H1 (cell line): ENCODE measurements around the gene CACNA1A. TPM values are rescaled to one million over a fixed set of nuclear protein-coding genes. Genes with fewer than 3 reads are reported as not detected.
A peak's percentile ranks its signal among the peaks of the same experiment; 100 is the strongest.

Source experiments
- CTCF ChIA-PET: fragments of 300-600 bp; sonication (Branson Sonifier 250); formaldehyde crosslinking; loops from one replicate; lab custom pipeline; 2021; ENCODE audit not compliant: partially characterized antibody; lab: Charles Lee
- POLR2A ChIA-PET: fragments of 300-600 bp; sonication (Branson Sonifier 250); formaldehyde crosslinking; loops from one replicate; lab custom pipeline; 2021; ENCODE audit warnings: inconsistent platforms; ENCODE audit not compliant: partially characterized antibody; lab: Charles Lee
- DNase-seq, 2 experiments: peaks; one replicate each; pipeline versions ENCODE4 v3.0.0 to v3.0.0-alpha.2; 2010 to 2022; ENCODE audit warnings: low spot score in 2 of 2, low read depth in 1 of 2, mixed read lengths in 1 of 2
- FAIRE-seq: peaks from 2 replicates; lab custom pipeline; 2011; peaks lifted over from hg19 to GRCh38; lab: Jason Lieb, UNC
- H2AFZ ChIP-seq: 2 replicates; pipeline ENCODE4 v1.8.1; 2012; ENCODE audit warnings: low read length, inconsistent platforms
- H2AK5ac ChIP-seq: 2 replicates; pipeline ENCODE4 v1.6.1; 2013; ENCODE audit warnings: low read depth, low read length
- H2BK120ac ChIP-seq: replicated peaks from 2 replicates; pipeline ENCODE3; 2013; ENCODE audit warnings: low read depth, low read length, inconsistent platforms
- H2BK12ac ChIP-seq: 2 replicates; pipeline ENCODE4 v1.6.1; 2013; ENCODE audit warnings: low read depth, low read length
- H2BK15ac ChIP-seq: 2 replicates; pipeline ENCODE4 v1.6.1; 2013; ENCODE audit warnings: low read length
- H2BK20ac ChIP-seq: 2 replicates; pipeline ENCODE4 v1.6.1; 2013; ENCODE audit warnings: low read length
- H2BK5ac ChIP-seq: 2 replicates; pipeline ENCODE4 v1.6.1; 2013; ENCODE audit warnings: low read depth, low read length
- H3K14ac ChIP-seq: 2 replicates; pipeline ENCODE4 v1.6.1; 2013; ENCODE audit warnings: inconsistent platforms; ENCODE audit not compliant: insufficient read length
- H3K18ac ChIP-seq: 2 replicates; pipeline ENCODE4 v1.6.1; 2013; ENCODE audit warnings: low read length; ENCODE audit errors: extremely low read depth
- H3K23ac ChIP-seq: 2 replicates; pipeline ENCODE4 v1.6.1; 2013; ENCODE audit warnings: inconsistent platforms; ENCODE audit not compliant: insufficient read length
- H3K23me2 ChIP-seq: 2 replicates; pipeline ENCODE4 v1.6.1; 2013; ENCODE audit warnings: low read depth, low read length
- H3K27ac ChIP-seq: 2 replicates; pipeline ENCODE4 v1.6.1; 2011; ENCODE audit warnings: low read depth, low read length, inconsistent platforms
- H3K27me3 ChIP-seq, 4 experiments: replicated peaks in 1 of 4; 1 replicate in 1 of 4; 2 replicates in 3 of 4; pipeline versions ENCODE4 v1.6.1 to v1.8.1; 2011 to 2013; ENCODE audit warnings: low read length in 3 of 4, mild to moderate bottlenecking in 3 of 4, inconsistent platforms in 2 of 4, mixed read lengths in 2 of 4, moderate library complexity in 1 of 4; ENCODE audit not compliant: control insufficient read depth in 3 of 4, insufficient read depth in 3 of 4; ENCODE audit errors: extremely low read depth in 1 of 4
- H3K36me3 ChIP-seq, 4 experiments: 2 replicates each; pipeline versions ENCODE4 v1.6.1 to v1.8.1; 2011 to 2013; ENCODE audit warnings: mild to moderate bottlenecking in 4 of 4, low read length in 3 of 4, moderate library complexity in 2 of 4, control low read depth in 1 of 4, inconsistent platforms in 1 of 4; ENCODE audit not compliant: insufficient read depth in 4 of 4, control insufficient read depth in 2 of 4
- H3K4ac ChIP-seq: replicated peaks from 2 replicates; pipeline ENCODE3; 2013; ENCODE audit warnings: low read length, low read depth, mixed read lengths, inconsistent platforms; ENCODE audit not compliant: insufficient read length
- H3K4me1 ChIP-seq, 4 experiments: replicated peaks in 1 of 4; 1 replicate in 1 of 4; 2 replicates in 3 of 4; pipeline versions ENCODE4 v1.6.1 to v1.8.1; 2011 to 2013; ENCODE audit warnings: low read length in 3 of 4, inconsistent platforms in 2 of 4, mixed read lengths in 1 of 4; ENCODE audit not compliant: insufficient read depth in 4 of 4, control insufficient read depth in 3 of 4
- H3K4me2 ChIP-seq, 2 experiments: 2 replicates each; pipeline versions ENCODE4 v1.6.1 to v1.8.1; 2011 to 2013; ENCODE audit warnings: low read depth in 2 of 2, low read length in 2 of 2, control low read depth in 1 of 2, inconsistent platforms in 1 of 2, mild to moderate bottlenecking in 1 of 2; ENCODE audit not compliant: insufficient read depth in 1 of 2
- H3K4me3 ChIP-seq, 4 experiments: fragments of 200-600, 300-600 bp in 1 of 4; sonication (generic), shearing (Covaris generic), sonication (Bioruptor Twin) in 1 of 4; 2 replicates each; pipeline versions ENCODE4 v1.5.1 to v1.8.1; 2011 to 2016; ENCODE audit warnings: low read length in 4 of 4, low read depth in 3 of 4, control low read depth in 2 of 4, inconsistent platforms in 2 of 4, mild to moderate bottlenecking in 2 of 4, mixed read lengths in 1 of 4, moderate library complexity in 1 of 4; ENCODE audit not compliant: insufficient read depth in 2 of 4; ENCODE audit errors: extremely low read depth in 1 of 4
- H3K56ac ChIP-seq: replicated peaks from 2 replicates; pipeline ENCODE3; 2013; ENCODE audit warnings: low read depth, mild to moderate bottlenecking, mixed read lengths, low read length, inconsistent platforms; ENCODE audit not compliant: insufficient read length
- H3K79me1 ChIP-seq: 2 replicates; pipeline ENCODE4 v1.6.1; 2013; ENCODE audit warnings: low read depth, low read length, control low read depth
- H3K79me2 ChIP-seq, 2 experiments: 2 replicates each; pipeline versions ENCODE4 v1.6.1 to v1.8.1; 2012 to 2013; ENCODE audit warnings: low read length in 2 of 2, mild to moderate bottlenecking in 2 of 2, inconsistent platforms in 1 of 2; ENCODE audit not compliant: insufficient read depth in 2 of 2, control insufficient read depth in 1 of 2
- H3K9ac ChIP-seq, 4 experiments: replicated peaks in 1 of 4; 1 replicate in 1 of 4; 2 replicates in 3 of 4; pipeline versions ENCODE4 v1.6.1 to v1.8.1; 2011 to 2013; ENCODE audit warnings: low read depth in 3 of 4, low read length in 3 of 4, control low read depth in 2 of 4, mild to moderate bottlenecking in 2 of 4, moderate library complexity in 2 of 4, inconsistent platforms in 1 of 4; ENCODE audit errors: extremely low read depth in 1 of 4
- H3K9me3 ChIP-seq, 2 experiments: 2 replicates each; pipeline versions ENCODE4 v1.6.1 to v1.8.1; 2012 to 2013; ENCODE audit warnings: mild to moderate bottlenecking in 2 of 2, moderate library complexity in 2 of 2, control low read depth in 1 of 2, inconsistent platforms in 1 of 2, low read depth in 1 of 2, low read length in 1 of 2, mixed read lengths in 1 of 2; ENCODE audit not compliant: insufficient read depth in 2 of 2
- H4K20me1 ChIP-seq, 2 experiments: replicated peaks in 1 of 2; 2 replicates each; pipeline versions ENCODE3 to v1.8.1; 2011 to 2013; ENCODE audit warnings: inconsistent platforms in 2 of 2, low read length in 2 of 2, mild to moderate bottlenecking in 1 of 2; ENCODE audit not compliant: insufficient read depth in 2 of 2, control insufficient read depth in 1 of 2
- H4K5ac ChIP-seq: 2 replicates; pipeline ENCODE4 v1.6.1; 2013; ENCODE audit warnings: low read length, low read depth, mixed read lengths, inconsistent platforms; ENCODE audit not compliant: insufficient read length
- H4K8ac ChIP-seq: 2 replicates; pipeline ENCODE4 v1.8.0; 2013; ENCODE audit warnings: mild to moderate bottlenecking, moderate library complexity, low read length, inconsistent platforms; ENCODE audit not compliant: insufficient read depth; ENCODE audit errors: extremely low read depth
- H4K91ac ChIP-seq: replicated peaks from 2 replicates; pipeline ENCODE3; 2013; ENCODE audit warnings: low read length, mixed read lengths, inconsistent platforms; ENCODE audit not compliant: insufficient read length
- CTCF ChIP-seq, 3 experiments: IDR thresholded peaks; 1 replicate in 2 of 3; 2 replicates in 1 of 3; pipeline versions ENCODE4 v1.5.1 to v1.6.1; 2011; ENCODE audit warnings: low read length in 3 of 3, mild to moderate bottlenecking in 3 of 3, inconsistent platforms in 2 of 3, low read depth in 1 of 3, moderate library complexity in 1 of 3; ENCODE audit not compliant: insufficient read depth in 1 of 3; ENCODE audit errors: control extremely low read depth in 1 of 3
- EZH2 ChIP-seq: fragments of 200-600 bp; sonication (generic); IDR thresholded peaks from 2 replicates; pipeline ENCODE4 v1.7.1; 2012; ENCODE audit warnings: low read depth, mild to moderate bottlenecking, moderate library complexity, low read length, inconsistent platforms; ENCODE audit not compliant: severe bottlenecking
- KDM5A ChIP-seq: fragments of 200-600 bp; IDR thresholded peaks from 2 replicates; pipeline ENCODE4 v1.7.1; 2012; ENCODE audit warnings: mild to moderate bottlenecking, low read length, inconsistent platforms, mixed read lengths
- MAFK ChIP-seq: IDR thresholded peaks from 2 replicates; pipeline ENCODE4 v1.6.1; 2012; ENCODE audit warnings: low read depth, mild to moderate bottlenecking, improper control_type of control experiment, low read length
- POLR2A ChIP-seq, 2 experiments: IDR thresholded peaks; 1 replicate in 1 of 2; 2 replicates in 1 of 2; pipeline ENCODE4 v1.6.1; 2011; ENCODE audit warnings: low read depth in 2 of 2, low read length in 2 of 2, mild to moderate bottlenecking in 2 of 2; ENCODE audit errors: control extremely low read depth in 1 of 2
- RFX5 ChIP-seq: IDR thresholded peaks from 2 replicates; pipeline ENCODE4 v1.6.1; 2011; ENCODE audit warnings: low read depth, low read length, improper control_type of control experiment, borderline replicate concordance
- RXRA ChIP-seq: IDR thresholded peaks from 2 replicates; pipeline ENCODE4 v1.6.1; 2011; ENCODE audit warnings: low read depth, mild to moderate bottlenecking, low read length, moderate library complexity; ENCODE audit not compliant: insufficient read depth
- TBP ChIP-seq: IDR thresholded peaks from 2 replicates; pipeline ENCODE4 v1.6.1; 2011; ENCODE audit warnings: low read depth, low read length, improper control_type of control experiment
- WGBS, 2 experiments: shearing (Covaris generic) in 1 of 2; methylation state at CpG; one replicate each; pipeline versions ENCODE4 v1.1.6 to v1.1.7; 2013 to 2015; ENCODE audit warnings: low lambda C conversion rate in 2 of 2, mixed read lengths in 2 of 2, inconsistent platforms in 1 of 2, low coverage in 1 of 2, missing lambda C conversion rate in 1 of 2; ENCODE audit not compliant: insufficient replicate concordance in 2 of 2, insufficient coverage in 1 of 2, insufficient read length in 1 of 2; ENCODE audit errors: extremely low coverage in 1 of 2, missing lambda C conversion rate in 1 of 2; 5-methylcytosine and 5-hydroxymethylcytosine counted together
- long read RNA-seq, 2 experiments: library from RNA in 1 of 2; library from capped mRNA in 1 of 2; stranded (forward); transcript quantifications; one replicate each; pipeline ENCODE4 v2.0.0, GENCODE V29; 2021; ENCODE audit warnings: inconsistent platforms in 1 of 2
- polyA minus RNA-seq, 3 experiments: library from RNA; depleted of rRNA, polyadenylated mRNA; stranded (reverse); fragments of >200 nt; gene quantifications; 1 replicate in 2 of 3; 2 replicates in 1 of 3; pipeline ENCODE4 v1.2.3, GENCODE V29; 2011
- polyA plus RNA-seq, 7 experiments: library from polyadenylated mRNA; depleted of rRNA in 3 of 7; stranded (reverse) in 5 of 7; unstranded in 2 of 7; fragments of >200 nt in 5 of 7; fragments of 200-250 nt in 2 of 7; gene quantifications; 1 replicate in 5 of 7; 2 replicates in 1 of 7; 4 replicates in 1 of 7; pipeline versions ENCODE4 v1.2.1 to v1.2.3, GENCODE V29; 2011 to 2013; ENCODE audit warnings: missing spikeins in 2 of 7, mixed read lengths in 2 of 7
- total RNA-seq: library from RNA; stranded (reverse); fragmentation: NEBNext Ultra II Directional; extraction: Animal tissue kit (Norgen Biotek cat#: 25700); gene quantifications from 2 replicates; pipeline ENCODE4 v1.2.1, GENCODE V29; 2021

The CACNA1A gene
- total RNA-seq (25.3 and 25.7 TPM in 2 replicates), polyA plus RNA-seq (2011; rRNA removed) (10.7 and 12.8 TPM in 2 replicates), polyA minus RNA-seq (2011; rRNA and poly(A)+ RNA removed) (44.2 and 51.2 TPM in 2 replicates)
- 9.8 TPM for polyA plus RNA-seq (2011; cell fraction: cytosol; rRNA removed)
- polyA plus RNA-seq (2011; cell fraction: nucleus; rRNA removed): 46.3 TPM
- 20.3 to 23.5 TPM (median 23.0 TPM) in 4 replicates for polyA plus RNA-seq (2012, experiment 1 of 2)
- polyA plus RNA-seq (2012, experiment 2 of 2): 6.8 TPM
- 13.1 TPM for polyA plus RNA-seq (2013, experiment 1 of 2)
- polyA plus RNA-seq (2013, experiment 2 of 2): 10.4 TPM
- polyA minus RNA-seq (2011; cell fraction: cytosol; rRNA and poly(A)+ RNA removed): 16.4 TPM
- polyA minus RNA-seq (2011; cell fraction: nucleus; rRNA and poly(A)+ RNA removed): 71.1 TPM
- long read RNA-seq, experiment 1, partial matches to known transcripts: 0 of 1 reads
- long read RNA-seq, experiment 1, other reads (novel, unspliced or antisense): 1 of 1 reads
- long read RNA-seq, experiment 2, partial matches to known transcripts: 0 of 1 reads
- long read RNA-seq, experiment 2, other reads (novel, unspliced or antisense): 1 of 1 reads

GRCh38 chr19:13506471-13506820 lies at the start of gene CACNA1A:
Gene CACNA1A (minus strand): TSS chr19:13506479. CDS start chr19:13506224, 255 bp downstream.
- peak within 1 kb of the TSS; percentile 61 to 99 (median 95) for H3K4me3 ChIP-seq
- H3K4me2 ChIP-seq: peak within 1 kb of the TSS; percentile 91 to 93
- H2BK20ac ChIP-seq: no peak within 1 kb of the TSS
- TF ChIP-seq EZH2 (no peak), MAFK (no peak), KDM5A (no peak), POLR2A (IDR thresholded peaks at IDR 0.05; ENCODE audit: control extremely low read depth in 1 of 2, low read depth in 2 of 2, low read length in 2 of 2) (no peak), TBP (no peak), RFX5 (no peak), CTCF (IDR thresholded peaks at IDR 0.05; ENCODE audit: control extremely low read depth in 1 of 3, insufficient read depth in 1 of 3, low read depth in 1 of 3, low read length in 3 of 3) (no peak), RXRA (no peak)

More at GRCh38 chr19:13506471-13506820, at the start of gene CACNA1A:
- Histone ChIP-seq H4K91ac (no peak within 1 kb of the TSS), H2BK12ac (no peak within 1 kb of the TSS; the same call in 1 of the 2 replicates), H3K36me3 (peaks cover 0 to 7% (median 3%) of the 10 kb centered on the region in 4 experiments; a peak in 4 of 8 replicates), H4K20me1 (peaks cover 0 to 2% of the 10 kb centered on the region in 2 experiments), H3K79me1 (no peaks in the 10 kb centered on the region; the same call in 1 of the 2 replicates), H3K18ac (peak within 1 kb of the TSS; percentile 88), H3K4ac (no peak within 1 kb of the TSS), H2AK5ac (no peak within 1 kb of the TSS), H3K79me2 (peaks cover 0 to 20% of the 10 kb centered on the region in 2 experiments; a peak in 1 of 4 replicates), H4K5ac (peak within 1 kb of the TSS; percentile 49), H3K23me2 (peaks cover 8% of the 10 kb centered on the region), H3K9me3 (no peaks in the 10 kb centered on the region), H3K27ac (no peak within 1 kb of the TSS), H2BK120ac (no peak within 1 kb of the TSS), H3K9ac (peak within 1 kb of the TSS; percentile 62 to 76 (median 68)), H2AFZ (peak within 1 kb of the TSS; percentile 94; the same call in 1 of the 2 replicates), H4K8ac (peak within 1 kb of the TSS; percentile 91), H3K4me1 (peaks cover 0 to 7% (median 3%) of the 10 kb centered on the region in 4 experiments; a peak in 6 of 7 replicates), H3K56ac (no peak within 1 kb of the TSS), H3K27me3 (peaks cover 0 to 5% (median 0%) of the 10 kb centered on the region in 4 experiments; a peak in 4 of 7 replicates), H2BK15ac (no peak within 1 kb of the TSS), H2BK5ac (no peak within 1 kb of the TSS), H3K23ac (no peak within 1 kb of the TSS), H3K14ac (no peak within 1 kb of the TSS)
- no peak for FAIRE-seq
- peak in 1 of 2 experiments; percentile 54 for DNase-seq
- CTCF ChIA-PET: interaction anchor here (0.6 to 1.6 kb wide), 4 partner anchors 9 to 131 kb away, joined by 3 to 6 read pairs (median 4); no protein-coding TSS in a partner anchor
- whole genome bisulfite sequencing, 2 experiments: 3% methylated on average over 10 of the region's 21 CpGs; no CpG with 5 or more reads in 1 of the 2 experiments
- POLR2A ChIA-PET: interaction anchor here (0.5 to 1.7 kb wide), 13 partner anchors 9 to 719 kb away, joined by 3 to 4 read pairs (median 3); no protein-coding TSS in a partner anchor
